NCI-H510A treated with DMSO at 0.1 percent for 48 hours (cell line): ENCODE measurements around the gene COL6A2.
"Not testable (repeated sequence)": the region's sequence is repeated elsewhere in the genome, so short reads cannot be mapped to it uniquely, and the experiment has no call there.

Experiments
- DNase-seq: peaks from one replicate; lab custom pipeline; 2025; lab: John Stamatoyannopoulos, UW

Gene COL6A2

GRCh38 chr21:46097336-46098293 lies at the start of gene COL6A2:
Gene COL6A2 (plus strand): TSS chr21:46098112.
- DNase-seq: no peak

DNA sequence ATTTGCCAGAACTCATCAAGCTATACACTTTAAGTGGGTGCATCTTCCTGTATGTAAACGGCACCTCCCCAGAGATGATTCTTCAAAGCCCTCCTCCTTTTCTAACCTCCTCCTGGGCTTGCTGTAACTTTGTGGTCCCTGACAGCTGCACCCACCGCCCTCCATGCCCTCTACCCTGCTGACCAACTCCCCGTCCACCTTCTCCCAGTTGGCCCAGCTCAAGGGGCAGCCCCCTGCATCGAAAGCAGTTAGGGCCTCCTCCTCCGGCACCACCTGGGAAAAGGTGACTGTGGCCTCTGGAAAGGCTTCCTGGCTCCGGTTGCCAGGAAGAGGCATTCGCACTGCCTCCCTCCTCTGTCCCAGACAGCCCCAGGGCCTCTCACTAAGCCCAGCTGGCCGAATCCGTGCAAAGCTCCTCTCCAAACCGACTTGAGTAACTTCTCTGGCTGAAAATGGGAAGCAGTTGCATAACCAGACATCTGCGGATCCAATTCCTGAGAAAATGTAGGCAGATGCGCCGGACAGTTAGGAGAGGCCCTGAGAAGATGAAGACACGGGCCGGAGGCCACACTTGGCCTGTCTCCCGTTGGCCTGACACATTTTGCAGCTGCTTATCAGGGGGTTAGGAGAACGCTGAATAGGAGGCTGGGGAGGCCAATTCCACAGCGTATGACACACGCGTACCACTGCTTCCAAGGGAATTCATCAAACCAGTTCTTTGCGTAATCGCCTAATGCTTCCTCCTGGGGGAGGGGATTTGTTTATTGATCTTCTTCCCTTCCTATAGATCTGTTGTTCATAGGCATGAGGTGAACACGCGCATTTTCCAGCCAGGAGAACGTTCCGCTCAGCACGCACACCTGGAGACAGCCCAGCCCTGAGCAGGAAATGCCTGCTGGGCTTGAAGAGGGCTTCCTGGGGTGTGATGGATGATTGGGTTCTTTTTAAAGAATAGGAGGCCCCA lies 48.7 kb upstream of the COL6A2 start:
- DNase-seq: no peak

GRCh38 chr21:46049890-46050667 lies 47.8 kb upstream of the COL6A2 start:
- DNase-seq: no peak

DNA sequence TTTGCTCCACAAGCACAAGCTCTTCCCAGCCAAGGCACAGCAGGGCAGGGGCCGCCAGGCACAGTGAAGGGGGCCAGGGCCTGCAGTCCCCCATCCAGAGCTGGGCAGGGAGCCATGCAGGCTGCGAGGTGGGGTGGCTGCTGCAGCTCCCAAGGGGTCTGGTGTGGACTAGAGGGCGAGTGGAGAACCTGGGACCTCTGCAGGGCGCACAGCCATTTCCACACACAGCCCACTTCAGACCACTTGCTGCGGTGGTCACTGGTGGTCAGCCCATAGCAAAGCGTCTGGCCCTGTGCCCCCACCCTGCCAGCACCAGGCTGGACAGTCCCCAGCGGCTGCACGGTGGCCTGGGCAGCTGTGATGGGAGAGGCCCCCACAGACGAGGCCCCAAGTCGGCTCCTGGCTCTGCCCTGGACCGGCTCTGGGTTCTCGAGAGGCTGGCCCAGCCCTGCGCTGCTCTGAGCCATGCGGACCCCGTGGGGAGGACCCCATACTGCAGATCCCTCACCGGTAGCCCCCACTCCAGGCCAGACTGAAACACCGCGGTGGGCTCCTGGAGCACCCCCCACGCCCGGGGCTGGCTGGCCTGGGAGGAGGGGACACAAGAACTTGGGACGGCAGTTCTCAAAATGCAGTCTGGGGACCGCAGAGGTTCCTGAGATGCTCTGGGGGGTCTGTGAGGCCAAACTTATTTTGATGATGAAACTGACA lies 47.1 kb upstream of the COL6A2 start:
- no peak for DNase-seq

DNA sequence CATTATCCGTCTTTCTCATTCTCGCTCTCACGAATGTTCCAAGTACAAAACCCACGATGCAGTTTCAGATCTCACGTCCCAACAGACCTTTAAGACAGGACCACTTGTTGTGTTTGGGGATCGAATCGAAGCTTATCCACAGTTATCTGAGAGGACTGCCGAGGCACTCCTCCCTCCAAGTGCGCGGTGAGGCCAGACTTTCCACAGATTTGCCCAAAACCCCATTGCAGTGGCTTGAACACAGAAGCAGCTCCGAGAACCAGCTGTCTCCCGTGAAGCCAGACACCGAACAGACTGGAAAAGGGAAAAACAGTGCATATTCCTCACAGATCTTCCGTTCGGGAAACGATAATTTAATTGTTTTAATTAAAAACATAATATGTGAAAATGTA lies 46.5 kb upstream of the COL6A2 start:
- no peak for DNase-seq

- DNase-seq: no peak
Measured at GRCh38 chr21:46051821-46052675, 45.9 kb upstream of the COL6A2 start.

DNA sequence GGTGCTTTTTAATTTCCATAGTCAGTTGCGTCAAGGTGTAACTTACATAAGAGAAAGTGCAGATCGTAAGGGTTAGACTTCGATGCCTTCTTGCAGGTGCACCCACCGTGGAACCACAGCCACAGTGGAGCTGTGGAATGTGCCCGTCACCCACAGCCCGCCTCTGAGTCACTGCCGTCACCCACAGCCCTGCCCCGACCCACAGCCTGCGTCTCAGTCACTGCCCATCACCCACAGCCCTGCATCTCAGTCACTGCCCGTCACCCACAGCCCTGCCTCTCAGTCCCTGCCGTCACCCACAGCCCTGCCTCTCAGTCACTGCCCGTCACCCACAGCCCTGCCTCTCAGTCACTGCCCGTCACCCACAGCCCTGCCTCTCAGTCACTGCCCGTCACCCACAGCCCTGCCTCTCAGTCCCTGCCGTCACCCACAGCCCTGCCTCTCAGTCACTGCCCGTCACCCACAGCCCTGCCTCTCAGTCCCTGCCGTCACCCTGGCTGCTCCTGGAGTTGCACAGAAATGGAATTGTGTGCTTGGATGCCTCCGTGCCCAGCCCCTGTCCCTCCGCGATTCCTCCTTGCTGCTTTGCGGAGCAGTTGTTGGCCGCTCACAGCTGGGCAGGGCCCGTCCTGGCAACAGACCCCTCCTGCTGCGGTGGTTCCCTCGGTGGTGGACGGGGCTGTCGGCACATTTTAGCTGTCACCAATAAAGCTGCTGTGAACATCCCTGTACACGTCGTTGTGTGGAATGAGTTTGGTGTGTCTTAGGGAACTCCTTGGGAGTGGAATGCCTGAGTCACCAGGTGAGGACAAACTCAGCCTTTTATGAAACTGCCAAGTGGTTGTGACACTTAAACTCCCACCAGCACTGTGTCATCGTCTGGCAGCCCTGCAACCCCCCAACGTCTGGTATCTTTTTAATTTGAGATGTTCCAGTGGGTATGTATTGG lies 44.9 kb upstream of the COL6A2 start:
- no peak for DNase-seq

DNA sequence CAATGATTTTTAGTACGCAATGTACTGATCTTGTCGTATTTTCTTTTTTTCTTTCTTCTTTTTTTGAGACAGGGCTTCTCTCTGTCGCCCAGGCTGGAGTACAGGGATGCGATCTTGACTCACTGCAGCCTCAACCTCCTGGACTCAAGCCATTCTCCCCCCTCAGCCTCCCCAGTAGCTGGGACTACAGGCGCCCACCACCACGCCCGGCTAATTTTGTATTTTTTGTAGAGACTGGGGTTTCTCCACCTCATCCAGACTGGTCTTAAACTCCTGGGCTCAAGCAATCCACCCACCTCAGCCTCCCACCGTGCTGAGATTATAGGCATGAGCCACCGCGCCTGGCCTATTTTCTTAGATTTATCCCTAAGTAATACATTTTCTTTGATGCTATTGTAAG lies 43.9 kb upstream of the COL6A2 start:
- no peak for DNase-seq

GRCh38 chr21:46054451-46054881 lies 43.4 kb upstream of the COL6A2 start:
- no peak for DNase-seq

DNA sequence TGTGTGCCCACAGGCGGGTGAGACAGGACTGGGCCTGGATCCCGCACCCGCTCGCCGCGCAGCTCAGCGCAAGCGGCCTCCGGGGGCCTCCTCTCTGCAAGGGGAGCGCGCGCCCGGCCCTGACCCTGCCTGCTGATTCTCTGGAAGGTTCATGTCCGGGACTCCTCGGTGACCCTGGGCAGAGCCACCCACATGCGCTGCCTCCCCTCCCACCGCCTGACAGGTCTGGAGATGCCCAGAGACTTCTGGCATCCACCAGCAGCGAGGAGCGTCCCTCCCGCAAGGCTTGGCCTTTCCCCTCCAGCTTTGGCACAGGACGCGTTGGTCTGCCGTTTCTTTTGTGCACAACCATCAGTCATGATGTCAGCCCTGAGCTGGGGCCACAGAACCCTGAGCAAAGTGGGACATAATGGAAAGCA lies 42.0 kb upstream of the COL6A2 start:
- no peak for DNase-seq

GRCh38 chr21:46056450-46056903 lies 41.4 kb upstream of the COL6A2 start:
- no peak for DNase-seq

DNA sequence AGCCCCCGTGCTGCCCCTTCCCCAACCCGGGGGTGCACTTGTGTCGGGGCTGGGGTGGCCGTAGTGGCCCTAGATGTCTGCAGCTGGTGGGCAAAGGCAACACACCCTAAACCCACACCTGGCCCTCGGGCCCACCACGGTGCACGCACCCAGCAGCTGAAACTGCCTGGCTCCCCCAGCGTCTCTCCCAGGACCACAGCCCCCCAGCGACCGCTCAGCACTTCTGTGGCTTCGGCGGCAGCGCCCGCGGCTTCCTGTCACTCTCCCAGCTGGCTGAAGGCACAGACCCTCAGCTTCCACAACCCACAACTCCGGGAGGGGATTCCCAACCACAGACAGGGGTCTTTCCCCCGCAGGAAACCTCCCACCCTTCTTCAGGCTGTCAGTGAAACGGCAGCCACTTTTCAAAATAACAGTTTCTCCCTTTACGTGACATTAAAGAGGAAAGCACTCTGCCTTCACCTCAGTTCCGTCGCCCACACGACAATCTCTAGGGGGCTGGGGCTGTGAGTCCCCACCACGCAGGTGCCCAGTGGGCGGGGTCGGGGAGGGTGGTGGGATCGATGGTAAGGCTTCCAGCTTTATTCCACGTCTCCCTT lies 40.7 kb upstream of the COL6A2 start:
- DNase-seq: no peak

- no peak for DNase-seq
Measured at GRCh38 chr21:46057710-46058241, 40.1 kb upstream of the COL6A2 start.

DNA sequence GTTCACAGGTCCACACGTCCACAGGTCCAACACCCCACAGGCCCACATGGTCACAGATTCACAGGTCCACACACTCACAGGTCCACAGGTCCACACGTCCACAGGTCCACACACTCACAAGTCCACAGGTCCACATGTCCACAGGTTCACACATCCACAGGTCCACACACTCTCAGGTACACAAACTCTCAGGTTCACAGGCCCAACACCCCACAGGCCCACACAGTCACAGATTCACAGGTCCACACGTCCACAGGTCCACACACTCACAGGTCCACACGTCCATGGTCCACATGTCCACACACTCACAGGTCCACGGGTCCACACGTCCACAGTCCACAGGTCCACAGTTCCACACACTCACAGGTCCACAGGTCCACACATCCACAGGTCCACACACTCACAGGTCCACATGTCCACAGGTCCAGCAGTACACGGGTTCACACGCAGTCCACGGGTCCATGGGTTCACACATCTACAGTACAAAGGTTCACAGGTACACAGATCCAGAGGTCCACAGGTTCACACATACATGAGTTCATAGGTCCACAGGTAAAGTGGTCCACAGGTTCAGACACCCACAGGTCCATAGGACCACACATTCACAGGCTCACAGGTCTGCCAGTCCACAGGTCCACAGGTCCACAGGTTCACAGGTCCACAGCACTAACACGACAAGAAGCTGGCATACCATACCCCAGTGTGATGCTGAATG lies 39.3 kb upstream of the COL6A2 start:
- DNase-seq: no peak

DNA sequence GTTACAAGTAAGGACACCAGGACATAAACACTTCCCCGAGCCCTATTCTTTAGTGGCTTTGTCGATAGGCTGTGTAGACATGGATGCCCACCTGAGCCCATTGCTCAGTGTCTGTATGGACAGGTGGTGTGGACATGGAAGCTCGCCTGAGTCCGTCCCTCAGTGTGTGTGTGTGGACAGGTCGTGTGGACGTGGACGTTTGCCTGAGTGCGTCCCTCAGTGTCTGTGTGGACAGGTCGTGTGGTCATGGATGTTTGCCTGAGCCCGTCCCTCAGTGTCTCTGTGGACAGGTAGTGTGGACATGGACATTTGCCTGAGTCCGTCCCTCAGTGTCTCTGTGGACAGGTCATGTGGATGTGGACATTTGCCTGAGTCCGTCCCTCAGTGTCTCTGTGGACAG lies 38.7 kb upstream of the COL6A2 start:
- DNase-seq: no peak

- not testable (repeated sequence) for DNase-seq
Measured at GRCh38 chr21:46059711-46060455, 38.0 kb upstream of the COL6A2 start.

DNA sequence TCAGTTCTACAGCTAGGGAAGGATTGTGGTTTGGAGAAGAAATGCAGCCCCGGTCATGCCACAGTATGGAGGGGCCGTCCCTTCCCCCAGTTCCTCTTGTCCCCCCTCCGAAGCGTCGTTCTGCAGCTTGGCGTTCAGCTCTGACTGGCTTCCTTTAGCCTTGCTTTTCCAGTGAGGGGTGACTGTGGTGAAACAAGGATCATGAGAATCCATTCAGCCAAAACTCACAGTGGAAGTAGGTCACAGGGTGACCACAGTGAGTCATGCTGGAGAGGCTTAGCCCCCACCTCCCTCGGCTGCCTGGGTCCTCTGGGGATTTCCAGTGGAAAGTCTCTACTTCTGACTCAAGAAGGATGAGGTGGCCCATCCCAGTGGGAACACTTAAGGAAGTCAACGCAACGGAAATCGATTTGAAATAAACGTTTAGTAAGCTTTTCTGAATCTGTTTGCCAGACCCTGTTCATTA lies 37.3 kb upstream of the COL6A2 start:
- DNase-seq: no peak
